Skin epidermis (tissue), 12 donors: Measurements from ENCODE around the gene PSAPL1.

Experiments
- H3K27ac ChIP-seq, 21 experiments: fragments of 200-600 bp; sonication (generic) in 11 of 21; one replicate each; pipeline ENCODE4 v1.5.0; 2020; ENCODE audit warnings: mild to moderate bottlenecking in 3 of 21, inconsistent platforms in 2 of 21, moderate library complexity in 2 of 21
- H3K4me3 ChIP-seq, 7 experiments: fragments of 200-600 bp; sonication (generic) in 2 of 7; one replicate each; pipeline ENCODE4 v1.5.0; 2020; ENCODE audit warnings: inconsistent platforms in 2 of 7, mild to moderate bottlenecking in 2 of 7, moderate library complexity in 1 of 7

Gene PSAPL1

DNA sequence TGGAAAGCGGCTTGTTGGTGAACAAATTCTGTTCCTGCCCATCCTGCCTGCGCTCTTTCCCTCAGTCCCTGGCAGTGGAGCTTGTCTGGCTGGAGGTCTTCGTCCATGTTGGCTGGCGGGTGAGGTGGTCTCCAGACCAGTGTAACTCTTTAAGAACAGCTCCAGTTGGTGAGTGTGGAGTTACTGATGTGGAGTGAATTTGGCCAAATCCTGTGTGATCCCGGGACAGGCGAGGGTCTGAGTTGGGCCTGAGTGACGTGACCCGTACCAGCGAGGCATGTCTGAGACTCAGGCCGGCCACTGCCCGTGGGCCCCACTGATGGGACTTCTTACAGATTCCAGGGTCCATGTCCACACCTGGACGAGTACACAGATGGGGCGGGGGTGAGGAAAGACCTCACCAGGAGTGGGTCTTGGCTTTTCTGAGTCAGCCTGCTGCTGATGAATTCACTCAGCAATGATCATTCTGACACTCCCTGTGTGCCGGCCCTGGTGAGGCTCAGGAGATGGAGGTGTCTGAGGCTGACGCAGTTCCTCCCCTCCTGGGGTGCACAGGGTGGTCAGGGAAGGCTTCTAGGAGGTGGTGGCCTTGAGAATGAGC lies 45.5 kb downstream of the PSAPL1 start:
- Histone ChIP-seq H3K4me3 (no peak overlapping the region), H3K27ac (no peak overlapping the region)

DNA sequence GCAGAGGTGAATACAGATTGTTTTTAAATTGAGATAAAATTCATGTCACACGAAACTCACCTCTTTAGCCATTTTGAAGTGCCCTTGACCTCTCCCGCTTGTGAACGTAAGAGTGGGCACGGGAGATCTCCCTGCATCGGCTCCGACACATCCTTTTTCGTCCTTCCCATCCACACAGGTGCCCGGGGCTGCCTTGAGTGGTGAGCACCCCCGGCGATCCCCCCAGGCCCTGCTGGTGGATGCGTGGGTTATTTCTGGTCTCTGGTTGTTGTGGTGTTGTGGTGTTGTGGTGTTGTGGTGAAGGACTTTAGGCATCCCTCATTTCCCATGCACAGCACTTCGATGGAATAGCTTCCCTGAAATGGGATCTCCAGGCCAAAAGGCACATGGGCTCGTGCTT lies 46.1 kb downstream of the PSAPL1 start:
- H3K27ac ChIP-seq, result no peak overlapping the region
- no peak overlapping the region for H3K4me3 ChIP-seq

GRCh38 chr4:7387925-7388324 lies 46.8 kb downstream of the PSAPL1 start:
- H3K4me3 ChIP-seq, result no peak overlapping the region
- H3K27ac ChIP-seq, result no peak overlapping the region

DNA sequence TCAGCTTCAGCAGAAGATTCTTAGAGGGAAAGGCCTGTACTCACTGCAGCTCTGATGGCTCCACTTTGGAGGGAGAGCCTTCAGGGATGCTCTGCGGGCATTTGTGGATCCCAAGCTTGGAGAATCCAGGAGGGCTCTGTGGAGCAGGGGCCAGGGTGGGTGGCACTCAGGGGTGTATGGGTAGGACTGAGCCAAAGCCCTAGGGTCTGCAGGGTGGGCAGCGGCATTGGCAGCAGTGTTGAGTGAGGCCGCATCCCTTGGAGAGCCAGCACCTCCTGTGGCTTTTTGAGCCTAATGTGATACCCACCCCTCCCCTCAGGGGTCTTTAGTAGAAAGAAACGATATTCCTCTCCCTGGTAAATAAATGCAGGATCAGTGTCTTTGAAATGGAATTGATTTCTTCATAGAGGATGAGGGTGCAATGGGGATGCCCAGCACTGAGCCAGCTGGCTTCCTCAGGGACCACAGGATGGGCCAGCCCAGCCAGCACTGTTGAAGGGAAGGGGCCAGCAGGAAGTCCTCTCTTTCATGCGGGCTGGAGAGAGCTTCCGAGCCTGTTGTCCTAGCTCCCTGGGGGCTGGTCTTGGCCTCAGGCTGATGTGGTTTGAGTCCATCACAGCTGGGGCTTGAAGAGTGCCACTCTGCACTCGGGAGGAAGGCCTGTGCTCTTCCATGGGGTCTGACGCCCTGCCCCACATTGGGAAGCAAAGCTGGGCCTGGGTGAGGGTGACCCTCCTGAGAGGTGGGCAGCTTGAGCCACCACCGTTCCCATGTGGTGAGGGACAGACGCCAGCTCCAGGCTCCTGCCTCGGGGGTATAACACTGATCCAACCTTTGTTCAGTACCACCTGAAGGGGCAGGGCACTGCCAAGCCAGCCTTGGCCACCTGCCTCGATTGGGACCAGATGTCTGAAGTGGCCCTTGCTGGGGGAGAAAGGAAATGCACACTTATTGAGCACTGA lies 49.5 kb downstream of the PSAPL1 start:
- Histone ChIP-seq H3K4me3 (no peak overlapping the region), H3K27ac (no peak overlapping the region)

- Histone ChIP-seq H3K27ac (no peak overlapping the region), H3K4me3 (no peak overlapping the region)
These were observed 50.5 kb downstream of the PSAPL1 start for GRCh38 chr4:7384003-7384928.

DNA sequence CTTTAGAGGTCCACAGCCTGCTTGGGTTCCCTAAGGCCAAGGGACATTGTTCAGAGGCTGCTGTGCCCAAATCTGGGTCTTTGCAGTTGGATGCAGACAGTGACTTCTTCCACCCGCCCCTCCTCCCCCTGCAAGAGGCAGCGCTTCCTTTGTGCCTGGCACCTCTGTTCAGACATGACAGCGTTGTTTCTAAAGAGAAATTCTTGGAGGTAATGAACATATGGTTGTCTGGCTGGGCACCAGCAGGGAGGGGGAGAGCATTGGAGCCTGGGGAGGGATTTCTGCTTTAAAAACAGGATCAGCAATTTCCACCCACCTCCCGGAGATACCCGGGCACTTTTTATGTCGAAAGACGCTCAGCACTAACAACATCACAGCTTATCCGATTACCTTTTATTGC lies 51.5 kb downstream of the PSAPL1 start:
- no peak overlapping the region for H3K4me3 ChIP-seq
- no peak overlapping the region for H3K27ac ChIP-seq

- H3K27ac ChIP-seq, result no peak overlapping the region
- H3K4me3 ChIP-seq, result no peak overlapping the region
These were observed 52.1 kb downstream of the PSAPL1 start for GRCh38 chr4:7382634-7383014.

- Histone ChIP-seq H3K4me3 (no peak overlapping the region), H3K27ac (no peak overlapping the region)
These were observed 52.7 kb downstream of the PSAPL1 start for GRCh38 chr4:7381890-7382633.

DNA sequence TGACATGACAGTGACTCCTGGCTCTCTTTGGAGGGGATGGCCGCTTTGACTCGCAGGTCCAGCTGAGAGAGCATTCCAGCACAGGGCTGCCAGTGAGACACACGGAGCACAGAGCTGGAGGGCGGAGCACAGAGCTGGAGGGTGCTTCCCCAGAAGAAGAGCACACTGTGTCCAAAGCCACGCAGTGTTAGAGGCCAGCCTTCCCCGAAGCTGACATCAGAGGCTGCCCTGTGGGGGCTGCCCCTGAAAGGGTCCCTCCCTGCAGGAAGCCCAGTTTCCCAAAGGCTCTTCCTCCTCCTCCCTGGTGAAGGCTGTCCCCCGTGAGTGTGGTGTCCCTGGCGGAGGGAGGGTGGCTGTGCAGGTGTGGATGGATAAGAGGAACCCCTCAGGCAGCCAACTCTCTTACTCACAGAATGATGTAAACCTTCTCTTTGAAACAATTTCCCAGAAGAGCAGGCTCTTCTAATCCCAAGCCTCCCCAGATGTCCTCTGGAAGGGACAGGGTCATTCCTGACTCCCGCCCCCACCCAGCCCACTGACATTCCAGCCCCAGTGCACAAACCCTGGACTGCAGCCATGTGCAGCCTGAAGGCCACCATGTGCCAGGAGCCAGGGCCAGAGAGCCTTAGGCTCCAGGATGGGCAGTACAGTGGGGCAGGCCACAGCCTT lies 53.4 kb downstream of the PSAPL1 start:
- Histone ChIP-seq H3K4me3 (no peak overlapping the region), H3K27ac (no peak overlapping the region)
